ENCODE data around the gene FGFRL1.

Gene FGFRL1

DNA sequence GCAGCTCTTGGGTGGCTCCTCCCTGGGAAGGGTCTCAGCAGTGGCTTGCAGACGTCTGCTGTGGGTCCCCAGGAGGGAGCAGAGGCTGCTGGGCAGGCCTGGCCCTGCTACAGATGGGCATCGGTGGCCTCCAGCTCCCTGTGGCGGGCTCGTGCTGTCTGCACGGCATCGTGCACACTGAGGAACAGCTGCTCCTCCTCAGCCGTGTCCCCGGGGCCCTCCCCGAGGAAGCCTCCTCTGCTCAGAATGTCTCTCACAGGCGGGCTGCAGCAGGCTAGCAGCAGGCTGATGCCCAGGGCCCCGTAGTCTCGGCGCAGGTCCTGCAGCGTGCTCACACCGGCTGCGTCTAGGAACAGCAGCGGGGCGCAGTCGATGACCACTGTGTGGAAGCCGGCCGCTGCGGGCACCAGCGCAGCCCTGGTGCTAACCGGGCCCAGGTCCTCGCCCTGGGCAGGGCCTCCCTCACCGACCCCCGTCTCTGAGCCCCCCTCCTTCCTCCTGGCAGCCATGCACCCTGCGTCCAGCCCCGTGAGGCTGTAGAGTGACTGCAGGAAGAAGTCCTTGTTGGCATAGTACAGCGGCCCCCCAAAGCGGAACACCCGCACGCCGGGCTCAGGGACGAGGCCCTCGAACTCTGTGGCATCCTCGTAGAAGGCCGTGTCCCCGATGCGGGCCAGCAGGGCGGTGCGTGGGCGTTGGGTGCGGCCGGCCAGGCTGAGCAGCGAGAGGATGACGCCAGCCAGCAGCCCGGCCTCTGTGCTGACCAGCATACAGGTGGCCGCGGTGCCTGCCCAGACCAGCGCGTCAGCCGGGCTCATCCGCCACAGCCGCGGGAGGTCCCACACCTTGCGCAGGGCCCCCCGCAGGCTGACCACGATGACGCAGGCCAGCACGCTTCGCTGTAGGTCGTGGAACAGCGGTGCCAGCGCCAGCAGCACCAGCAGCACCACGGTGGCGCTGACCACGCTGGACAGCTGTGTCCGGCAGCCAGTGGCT lies 22.4 kb upstream of the FGFRL1 start:
- no peak overlapping the region for H3K4me3 ChIP-seq (ENCODE audit: low read depth, low read length)
- DNase-seq (ENCODE audit: low read depth): no peak
- no peak for TF ChIP-seq MAX (IDR thresholded peaks at IDR 0.05; ENCODE audit: low read depth, low read length)

DNA sequence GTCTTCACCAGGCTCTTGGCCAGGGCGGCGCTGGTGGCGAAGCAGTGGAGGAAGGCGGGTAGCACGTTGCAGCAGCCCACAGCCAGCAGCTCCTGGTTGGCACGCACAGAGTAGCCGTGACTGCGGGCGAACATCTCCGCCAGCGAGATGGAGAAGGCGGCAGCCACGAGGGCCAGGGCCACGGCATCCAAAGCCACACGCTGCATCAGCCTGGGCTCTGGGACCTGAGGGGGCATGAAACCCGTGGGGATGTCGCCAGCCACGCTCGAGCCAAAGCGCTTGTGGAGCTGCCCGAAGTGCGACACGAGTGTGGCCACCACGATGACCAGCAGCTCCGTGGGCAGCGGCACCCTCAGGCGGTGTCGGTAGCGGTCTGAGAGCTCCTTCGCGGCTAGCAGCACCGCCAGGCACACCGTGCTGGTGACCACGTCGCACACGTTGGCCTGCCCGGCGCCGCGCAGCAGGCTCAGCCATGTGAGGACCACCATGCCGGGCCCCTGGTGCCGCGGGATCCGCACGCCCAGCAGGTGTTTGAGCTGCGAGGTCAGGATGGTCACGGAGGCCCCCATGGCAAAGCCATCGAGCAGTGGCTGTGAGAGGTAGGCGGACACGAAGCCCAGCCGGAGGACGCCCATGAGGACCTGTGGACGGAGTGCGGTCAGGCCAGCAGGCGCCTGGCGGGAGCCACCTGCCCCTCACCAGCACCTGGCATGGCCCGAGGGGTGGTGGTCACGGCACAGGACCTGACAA lies 21.5 kb upstream of the FGFRL1 start:
- no peak overlapping the region for H3K4me3 ChIP-seq (ENCODE audit: low read depth, low read length)
- no peak for TF ChIP-seq MYC (IDR thresholded peaks at IDR 0.05; ENCODE audit: low read depth, low read length)
- no peak for TF ChIP-seq POLR2A (IDR thresholded peaks at IDR 0.05; ENCODE audit: extremely low read depth, insufficient read length)
- TF ChIP-seq CTCF (IDR thresholded peaks at IDR 0.05; ENCODE audit: low read depth, low read length): no peak
- no peak for TF ChIP-seq MAX (IDR thresholded peaks at IDR 0.05; ENCODE audit: low read depth, low read length)
- no peak for DNase-seq (ENCODE audit: low read depth)

DNA sequence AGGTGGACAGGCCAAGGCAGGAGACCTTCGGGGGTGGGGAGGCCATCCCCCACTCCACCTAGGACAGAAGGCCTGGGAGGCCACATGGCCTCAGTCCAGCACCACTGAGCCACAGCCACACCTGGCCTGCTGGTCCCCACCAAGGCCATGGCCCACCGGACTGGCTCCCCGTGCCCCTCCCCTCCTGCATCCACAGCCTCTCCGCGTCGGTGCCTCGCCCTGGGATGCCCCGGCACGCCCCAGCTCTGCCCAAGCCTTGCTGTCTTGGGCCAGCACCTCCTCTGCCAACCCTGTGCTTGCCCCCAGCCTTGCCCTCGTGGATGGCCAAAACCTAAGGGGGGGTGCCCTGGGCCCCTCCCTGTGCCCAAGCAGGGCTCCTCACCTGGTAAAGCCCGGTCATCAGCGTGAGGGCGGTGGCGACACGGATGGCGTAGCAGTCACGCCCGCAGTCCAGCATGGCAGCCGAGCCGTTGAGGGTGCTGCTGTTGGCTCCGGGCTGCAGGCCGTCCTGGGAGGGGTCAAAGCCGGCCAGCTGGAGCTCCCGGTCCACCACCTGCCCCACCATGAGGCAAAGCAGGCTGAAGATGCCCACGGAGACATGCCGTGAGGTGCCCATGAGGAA lies 20.6 kb upstream of the FGFRL1 start:
- H3K4me3 ChIP-seq (ENCODE audit: low read depth, low read length): no peak overlapping the region
- no peak for TF ChIP-seq CTCF (IDR thresholded peaks at IDR 0.05; ENCODE audit: low read depth, low read length)
- no peak for TF ChIP-seq MAX (IDR thresholded peaks at IDR 0.05; ENCODE audit: low read depth, low read length)
- no peak for TF ChIP-seq MYC (IDR thresholded peaks at IDR 0.05; ENCODE audit: low read depth, low read length)
- TF ChIP-seq POLR2A (IDR thresholded peaks at IDR 0.05; ENCODE audit: extremely low read depth, insufficient read length): no peak
- DNase-seq (ENCODE audit: low read depth): no peak

DNA sequence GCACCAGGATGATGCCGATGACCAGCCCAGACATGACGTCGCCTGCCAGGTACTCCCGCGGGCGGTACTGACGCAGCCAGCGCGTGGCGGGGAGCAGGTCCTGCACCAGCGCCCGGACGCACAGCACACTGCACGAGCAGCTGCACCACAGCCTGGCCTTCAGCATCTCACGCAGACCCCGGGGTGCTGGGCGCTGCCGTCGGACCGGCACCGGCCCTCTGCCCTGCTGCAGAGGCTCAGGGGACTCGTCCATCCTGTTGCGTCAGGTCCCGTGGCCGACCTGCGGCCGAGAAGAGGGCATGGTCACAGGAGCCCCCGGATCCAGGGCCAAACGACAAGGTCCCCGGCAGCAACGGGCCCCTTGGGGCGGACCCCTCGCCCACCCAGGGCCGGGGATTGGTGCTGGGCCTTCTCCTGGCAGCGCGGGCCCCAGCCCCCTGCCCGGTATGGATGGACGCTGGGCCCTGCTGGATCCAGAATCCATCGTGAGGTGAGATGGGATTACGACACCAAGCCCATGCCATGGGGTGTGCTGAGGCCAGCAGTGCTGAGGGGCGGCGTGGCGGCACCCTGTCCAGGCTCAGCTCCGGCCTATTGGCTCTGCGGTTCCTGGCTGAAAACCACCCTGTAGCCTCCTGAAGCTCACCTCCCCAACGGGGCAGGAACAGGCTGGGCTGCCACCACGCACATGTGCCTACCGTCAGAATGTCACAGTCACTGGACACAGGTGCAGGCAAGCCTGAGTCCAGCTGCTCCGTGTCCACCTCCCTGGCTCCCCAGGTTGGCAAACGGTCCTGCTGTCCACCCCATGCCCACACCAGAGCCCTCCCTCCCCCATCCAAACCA lies 19.8 kb upstream of the FGFRL1 start:
- no peak overlapping the region for H3K4me3 ChIP-seq (ENCODE audit: low read depth, low read length)
- TF ChIP-seq CTCF (IDR thresholded peaks at IDR 0.05; ENCODE audit: low read depth, low read length) (no peak), POLR2A (IDR thresholded peaks at IDR 0.05; ENCODE audit: extremely low read depth, insufficient read length) (no peak)
- no peak for DNase-seq (ENCODE audit: low read depth)

- no peak for DNase-seq (ENCODE audit: low read depth)
These were observed 18.9 kb upstream of the FGFRL1 start for GRCh38 chr4:992297-993110.

More at GRCh38 chr4:992297-993110, 18.9 kb upstream of the FGFRL1 start:
- TF ChIP-seq CTCF (IDR thresholded peaks at IDR 0.05; ENCODE audit: low read depth, low read length) (no peak), MYC (IDR thresholded peaks at IDR 0.05; ENCODE audit: low read depth, low read length) (no peak), MAX (IDR thresholded peaks at IDR 0.05; ENCODE audit: low read depth, low read length) (no peak), POLR2A (IDR thresholded peaks at IDR 0.05; ENCODE audit: extremely low read depth, insufficient read length) (no peak)
- H3K4me3 ChIP-seq (ENCODE audit: low read depth, low read length): no peak overlapping the region

Measured in NB4 (cell line).